Mesenchymal stem cell (in vitro differentiated cells and primary cell): ENCODE data around the gene CHST14.
A peak's percentile ranks its signal among the peaks of the same experiment; 100 is the strongest.

Experiments used
- DNase-seq: peaks from one replicate; pipeline ENCODE4 v3.0.0-alpha.2; 2013
- H2AFZ ChIP-seq: one replicate; pipeline ENCODE4 v1.6.1; 2013; ENCODE audit warnings: low read depth, mild to moderate bottlenecking, control low read depth, inconsistent platforms, low read length, moderate library complexity
- H2AK5ac ChIP-seq: 2 replicates; pipeline ENCODE4 v1.6.1; 2013; ENCODE audit warnings: low read length, moderate library complexity, mild to moderate bottlenecking, inconsistent platforms; ENCODE audit not compliant: severe bottlenecking
- H2BK120ac ChIP-seq: one replicate; pipeline ENCODE4 v1.6.1; 2013; ENCODE audit warnings: low read depth, mild to moderate bottlenecking, inconsistent platforms, low read length, moderate library complexity
- H2BK12ac ChIP-seq, 2 experiments: one replicate each; pipeline ENCODE4 v1.6.1; 2013; ENCODE audit warnings: inconsistent platforms in 2 of 2, low read length in 2 of 2, mild to moderate bottlenecking in 2 of 2, moderate library complexity in 2 of 2, control low read depth in 1 of 2
- H2BK15ac ChIP-seq: one replicate; pipeline ENCODE4 v1.6.1; 2013; ENCODE audit warnings: mild to moderate bottlenecking, low read depth, inconsistent platforms; ENCODE audit not compliant: poor library complexity, severe bottlenecking
- H2BK5ac ChIP-seq: 2 replicates; pipeline ENCODE4 v1.6.1; 2013; ENCODE audit warnings: low read depth, mild to moderate bottlenecking, low read length, control low read depth, inconsistent platforms; ENCODE audit not compliant: poor library complexity, severe bottlenecking
- H3K14ac ChIP-seq, 2 experiments: one replicate each; pipeline ENCODE4 v1.6.1; 2013; ENCODE audit warnings: inconsistent platforms in 2 of 2, low read length in 2 of 2, control low read depth in 1 of 2, mild to moderate bottlenecking in 1 of 2, moderate library complexity in 1 of 2
- H3K18ac ChIP-seq, 2 experiments: one replicate each; pipeline ENCODE4 v1.6.1; 2013; ENCODE audit warnings: inconsistent platforms in 2 of 2, low read length in 2 of 2, control low read depth in 1 of 2, low read depth in 1 of 2, mild to moderate bottlenecking in 1 of 2
- H3K23ac ChIP-seq, 2 experiments: one replicate each; pipeline ENCODE4 v1.6.1; 2013; ENCODE audit warnings: inconsistent platforms in 2 of 2, low read length in 2 of 2, mild to moderate bottlenecking in 2 of 2, moderate library complexity in 2 of 2, control low read depth in 1 of 2
- H3K27ac ChIP-seq: 2 replicates; pipeline ENCODE4 v1.5.1; 2013; ENCODE audit warnings: mild to moderate bottlenecking, moderate library complexity, low read length, control low read depth, inconsistent platforms; ENCODE audit not compliant: poor library complexity, severe bottlenecking
- H3K27me3 ChIP-seq, 2 experiments: 2 replicates each; pipeline versions ENCODE4 v1.6.1 to v1.7.0; 2013; ENCODE audit warnings: low read length in 2 of 2, mild to moderate bottlenecking in 2 of 2, moderate library complexity in 2 of 2, control low read depth in 1 of 2, inconsistent platforms in 1 of 2; ENCODE audit not compliant: control insufficient read depth in 1 of 2, insufficient read depth in 1 of 2
- H3K36me3 ChIP-seq, 2 experiments: 2 replicates each; pipeline versions ENCODE4 v1.6.1 to v1.7.0; 2013; ENCODE audit warnings: low read length in 2 of 2, control low read depth in 1 of 2, inconsistent platforms in 1 of 2, low read depth in 1 of 2, mild to moderate bottlenecking in 1 of 2; ENCODE audit not compliant: insufficient read depth in 2 of 2, control insufficient read depth in 1 of 2
- H3K4ac ChIP-seq, 2 experiments: one replicate each; pipeline ENCODE4 v1.6.1; 2013; ENCODE audit warnings: inconsistent platforms in 2 of 2, low read length in 2 of 2, mild to moderate bottlenecking in 2 of 2, moderate library complexity in 2 of 2, control low read depth in 1 of 2, low read depth in 1 of 2
- H3K4me1 ChIP-seq: 2 replicates; pipeline ENCODE4 v1.6.1; 2013; ENCODE audit warnings: low read depth, low read length, control low read depth; ENCODE audit not compliant: control insufficient read depth, insufficient read depth
- H3K4me2 ChIP-seq: 2 replicates; pipeline ENCODE4 v1.6.1; 2013; ENCODE audit warnings: low read length, mild to moderate bottlenecking, inconsistent platforms; ENCODE audit not compliant: poor library complexity, severe bottlenecking
- H3K4me3 ChIP-seq, 2 experiments: 2 replicates each; pipeline versions ENCODE4 v1.5.1 to v1.7.0; 2013; ENCODE audit warnings: low read length in 2 of 2, mild to moderate bottlenecking in 2 of 2, control low read depth in 1 of 2, low read depth in 1 of 2; ENCODE audit not compliant: insufficient read depth in 1 of 2
- H3K79me1 ChIP-seq: replicated peaks from 2 replicates; pipeline ENCODE4 v1.6.1; 2013; ENCODE audit warnings: mild to moderate bottlenecking, control low read depth, low read length, inconsistent platforms; ENCODE audit not compliant: poor library complexity, severe bottlenecking
- H3K9ac ChIP-seq: 2 replicates; pipeline ENCODE4 v1.7.0; 2013; ENCODE audit warnings: mild to moderate bottlenecking, low read length, moderate library complexity
- H3K9me3 ChIP-seq: 2 replicates; pipeline ENCODE4 v1.7.0; 2013; ENCODE audit warnings: mild to moderate bottlenecking, low read length; ENCODE audit not compliant: control insufficient read depth
- H4K8ac ChIP-seq: one replicate; pipeline ENCODE4 v1.6.1; 2013; ENCODE audit warnings: inconsistent platforms, mild to moderate bottlenecking, low read length, moderate library complexity
- H4K91ac ChIP-seq: one replicate; pipeline ENCODE4 v1.6.1; 2013; ENCODE audit warnings: mild to moderate bottlenecking, low read length, inconsistent platforms
- WGBS: methylation state at CpG from one replicate; pipeline ENCODE4 v1.1.7; 2013; ENCODE audit warnings: mixed read lengths; 5-methylcytosine and 5-hydroxymethylcytosine counted together

Gene CHST14

GRCh38 chr15:40445421-40445922, 25.3 kb upstream of the CHST14 start:
- peak; percentile 80 for DNase-seq
- Histone ChIP-seq H3K4me2 (peak overlapping the region; percentile 6), H3K4me1 (peaks cover 12% of the 10 kb centered on the region), H3K14ac (peak overlapping the region in 1 of 2 experiments; percentile 79), H2BK15ac (no peak overlapping the region), H2AFZ (no peak overlapping the region), H2AK5ac (no peak overlapping the region), H2BK5ac (peak overlapping the region; percentile 37), H3K4me3 (no peak overlapping the region), H2BK12ac (peak overlapping the region in 1 of 2 experiments; percentile 7), H3K23ac (no peak overlapping the region), H3K18ac (peak overlapping the region in 1 of 2 experiments; percentile 86), H4K91ac (no peak overlapping the region), H3K27ac (peak overlapping the region; percentile 33), H2BK120ac (peak overlapping the region; percentile 27), H3K27me3 (no peaks in the 10 kb centered on the region), H3K4ac (no peak overlapping the region), H3K79me1 (peaks cover 31% of the 10 kb centered on the region), H4K8ac (no peak overlapping the region), H3K9me3 (no peaks in the 10 kb centered on the region), H3K9ac (no peak overlapping the region), H3K36me3 (peaks cover 0 to 3% of the 10 kb centered on the region in 2 experiments)
- 19% methylated on average over 9 of the region's 9 CpGs for WGBS

GRCh38 chr15:40446144-40446543, 24.6 kb upstream of the CHST14 start:
- Histone ChIP-seq H3K4me3 (no peak overlapping the region), H2BK15ac (no peak overlapping the region), H2AK5ac (no peak overlapping the region), H3K18ac (peak overlapping the region in 1 of 2 experiments; percentile 86), H3K4me2 (no peak overlapping the region), H2BK12ac (peak overlapping the region in 1 of 2 experiments; percentile 7), H3K27ac (no peak overlapping the region), H3K23ac (no peak overlapping the region), H2AFZ (no peak overlapping the region), H3K14ac (no peak overlapping the region), H3K79me1 (peaks cover 34% of the 10 kb centered on the region), H2BK5ac (no peak overlapping the region), H4K8ac (no peak overlapping the region), H3K4ac (peak overlapping the region in 1 of 2 experiments; percentile 2), H3K4me1 (peaks cover 12% of the 10 kb centered on the region), H3K36me3 (peaks cover 0 to 3% of the 10 kb centered on the region in 2 experiments), H3K9ac (no peak overlapping the region), H3K27me3 (no peaks in the 10 kb centered on the region), H4K91ac (no peak overlapping the region), H3K9me3 (no peaks in the 10 kb centered on the region), H2BK120ac (no peak overlapping the region)
- WGBS: 60% methylated on average over 3 of the region's 3 CpGs
- no peak for DNase-seq

- Histone ChIP-seq H3K9ac (no peak overlapping the region), H3K18ac (no peak overlapping the region), H2BK15ac (no peak overlapping the region), H4K91ac (no peak overlapping the region), H3K23ac (no peak overlapping the region), H4K8ac (no peak overlapping the region), H3K36me3 (no peaks in the 10 kb centered on the region), H3K4me1 (peaks cover 17% of the 10 kb centered on the region), H3K4ac (no peak overlapping the region), H3K27me3 (no peaks in the 10 kb centered on the region), H3K9me3 (no peaks in the 10 kb centered on the region), H3K4me2 (no peak overlapping the region), H2BK5ac (no peak overlapping the region), H2BK120ac (no peak overlapping the region), H3K27ac (no peak overlapping the region), H3K14ac (no peak overlapping the region), H3K4me3 (no peak overlapping the region), H2BK12ac (no peak overlapping the region), H2AFZ (no peak overlapping the region), H2AK5ac (no peak overlapping the region), H3K79me1 (peaks cover 36% of the 10 kb centered on the region)
- 95% methylated on average over 4 of the region's 4 CpGs for WGBS
- no peak for DNase-seq
These were observed 22.4 kb upstream of the CHST14 start for GRCh38 chr15:40448354-40448753.

GRCh38 chr15:40449275-40449674, 21.5 kb upstream of the CHST14 start:
- Histone ChIP-seq H3K14ac (no peak overlapping the region), H2BK15ac (no peak overlapping the region), H4K8ac (no peak overlapping the region), H3K27me3 (no peaks in the 10 kb centered on the region), H2AK5ac (no peak overlapping the region), H2BK120ac (no peak overlapping the region), H3K23ac (no peak overlapping the region), H3K4me1 (peaks cover 21% of the 10 kb centered on the region), H2AFZ (no peak overlapping the region), H3K36me3 (no peaks in the 10 kb centered on the region), H3K9me3 (no peaks in the 10 kb centered on the region), H3K18ac (no peak overlapping the region), H3K79me1 (peaks cover 39% of the 10 kb centered on the region), H3K9ac (no peak overlapping the region), H3K4ac (no peak overlapping the region), H3K4me2 (no peak overlapping the region), H4K91ac (no peak overlapping the region), H2BK12ac (no peak overlapping the region), H3K27ac (no peak overlapping the region), H3K4me3 (no peak overlapping the region), H2BK5ac (no peak overlapping the region)
- DNase-seq: peak; percentile 38
